ENCODE measurements around the gene VIM. TPM values are rescaled to one million over a fixed set of nuclear protein-coding genes. Genes with fewer than 3 reads are reported as not detected.

VIM gene
- total RNA-seq, 3 donors from 2014 or later (not counting 1 experiment from before 2014, with no cell fraction given) = 627 to 717 (median 634) TPM

GRCh38 chr10:17286562-17287550 lies 58.8 kb downstream of the VIM start:
- no peak for ATAC-seq
- Histone ChIP-seq H3K27me3 (ENCODE audit: control insufficient read depth, insufficient read depth, low read length) (no peaks in the 10 kb centered on the region), H3K27ac (ENCODE audit: low read length) (no peak overlapping the region), H3K36me3 (ENCODE audit: control insufficient read depth, insufficient read depth, low read length) (no peaks in the 10 kb centered on the region), H3K4me3 (ENCODE audit: low read length) (no peak overlapping the region), H3K4me1 (ENCODE audit: control insufficient read depth, insufficient read depth, low read length) (no peaks in the 10 kb centered on the region), H3K9me3 (ENCODE audit: control insufficient read depth, insufficient read depth, low read length) (peaks cover 6% of the 10 kb centered on the region)
- Mint-ChIP-seq H3K4me3 (no peak overlapping the region), H3K36me3 (no peaks in the 10 kb centered on the region), H3K27me3 (ENCODE audit: low read depth in 2 of 2) (peaks cover 25 to 41% of the 10 kb centered on the region in 2 donors), H3K4me1 (peaks cover 0 to 7% of the 10 kb centered on the region in 2 donors), H3K27ac (no peak overlapping the region), H3K9me3 (peaks cover 0 to 3% of the 10 kb centered on the region in 2 donors)
- WGBS (ENCODE audit: insufficient coverage) = 90% methylated on average over 10 of the region's 10 CpGs
- DNase-seq = no peak
- no peak for TF ChIP-seq CTCF (IDR thresholded peaks at IDR 0.05)
- intact Hi-C loops (cut with micrococcal nuclease) = no loop called here

Other genes with a start within 250 kb of the VIM start
- 1 to 10 TPM; 4.7 to 5.6 (median 5.1) TPM for gene CUBN, start 98.4 kb upstream of the VIM start, total RNA-seq
- 10 to 100 TPM; 11.0 to 21.8 (median 14.4) TPM for gene TRDMT1, start 26.6 kb upstream of the VIM start, total RNA-seq
- 10 to 100 TPM; 12.2 to 19.7 (median 12.5) TPM for gene ST8SIA6, start 226.4 kb downstream of the VIM start, total RNA-seq